Astrocyte of the spinal cord (primary cell): ENCODE results near the gene SMYD5.
"Not testable (repeated sequence)": the region's sequence is repeated elsewhere in the genome, so short reads cannot be mapped to it uniquely, and the experiment has no call there.

Experiments
- DNase-seq: peaks from one replicate; pipeline ENCODE4 v3.0.0; 2011; ENCODE audit warnings: low read depth, low spot score
- H3K4me3 ChIP-seq: 2 replicates; pipeline ENCODE4 v1.5.1; 2011; ENCODE audit warnings: low read depth, mild to moderate bottlenecking, low read length, moderate library complexity
- in situ Hi-C: cut with HindIII; loops from 2 replicates; pipeline ENCODE4 v1.10.0; 2017; ENCODE audit warnings: low sequenced_read_pairs
- TF ChIP-seq, protein P1 (sequence below): IDR thresholded peaks from 2 replicates; pipeline ENCODE4 v1.5.1; 2012; ENCODE audit warnings: low read depth, mild to moderate bottlenecking, low read length, inconsistent platforms

The SMYD5 gene

GRCh38 chr2:73187549-73187948 is 26.5 kb upstream of the SMYD5 start:
- H3K4me3 ChIP-seq = no peak overlapping the region
- TF ChIP-seq, protein P1, sequence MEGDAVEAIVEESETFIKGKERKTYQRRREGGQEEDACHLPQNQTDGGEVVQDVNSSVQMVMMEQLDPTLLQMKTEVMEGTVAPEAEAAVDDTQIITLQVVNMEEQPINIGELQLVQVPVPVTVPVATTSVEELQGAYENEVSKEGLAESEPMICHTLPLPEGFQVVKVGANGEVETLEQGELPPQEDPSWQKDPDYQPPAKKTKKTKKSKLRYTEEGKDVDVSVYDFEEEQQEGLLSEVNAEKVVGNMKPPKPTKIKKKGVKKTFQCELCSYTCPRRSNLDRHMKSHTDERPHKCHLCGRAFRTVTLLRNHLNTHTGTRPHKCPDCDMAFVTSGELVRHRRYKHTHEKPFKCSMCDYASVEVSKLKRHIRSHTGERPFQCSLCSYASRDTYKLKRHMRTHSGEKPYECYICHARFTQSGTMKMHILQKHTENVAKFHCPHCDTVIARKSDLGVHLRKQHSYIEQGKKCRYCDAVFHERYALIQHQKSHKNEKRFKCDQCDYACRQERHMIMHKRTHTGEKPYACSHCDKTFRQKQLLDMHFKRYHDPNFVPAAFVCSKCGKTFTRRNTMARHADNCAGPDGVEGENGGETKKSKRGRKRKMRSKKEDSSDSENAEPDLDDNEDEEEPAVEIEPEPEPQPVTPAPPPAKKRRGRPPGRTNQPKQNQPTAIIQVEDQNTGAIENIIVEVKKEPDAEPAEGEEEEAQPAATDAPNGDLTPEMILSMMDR = no peak
- no peak for DNase-seq
- in situ Hi-C loops = no loop called here

DNA sequence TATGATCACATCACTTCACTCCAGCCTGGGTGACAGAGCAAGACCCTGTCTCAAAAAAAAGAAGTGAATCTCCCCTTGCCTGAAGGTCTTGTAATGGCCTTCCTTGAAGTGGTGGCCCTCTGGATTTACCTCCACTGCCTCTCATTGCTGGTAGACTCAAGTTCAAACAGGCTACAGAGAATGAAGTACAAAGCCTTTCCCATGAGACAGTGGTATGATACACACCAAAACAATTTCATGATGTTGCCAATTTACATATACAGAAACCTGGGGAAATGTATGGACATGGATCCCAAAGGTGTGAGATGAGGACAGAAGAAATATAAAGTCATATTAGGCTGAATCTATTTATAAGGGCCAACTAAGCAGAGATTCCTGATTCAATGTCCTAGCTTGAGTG is 16.5 kb upstream of the SMYD5 start:
- DNase-seq = no peak
- H3K4me3 ChIP-seq = no peak overlapping the region
- in situ Hi-C loops = no loop called here
- TF ChIP-seq, protein P1 = no peak

DNA sequence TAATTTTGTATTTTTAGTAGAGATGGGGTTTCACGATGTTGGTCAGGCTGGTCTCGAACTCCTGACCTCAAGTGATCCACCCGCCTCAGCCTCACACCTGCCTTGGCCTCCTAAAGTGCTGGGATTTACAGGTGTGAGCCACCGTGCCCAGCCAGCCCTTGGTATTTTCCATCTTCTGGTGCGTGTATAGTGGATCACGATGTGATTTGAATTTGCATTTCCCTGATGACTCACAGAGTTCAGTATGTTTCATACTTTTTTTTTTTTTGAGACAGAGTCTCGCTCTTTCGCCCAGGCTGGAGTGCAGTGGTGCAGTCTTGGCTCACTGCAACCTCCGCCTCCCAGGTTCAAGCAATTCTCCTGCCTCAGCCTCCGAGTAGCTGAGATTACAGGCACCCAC is 13.8 kb upstream of the SMYD5 start:
- H3K4me3 ChIP-seq, in situ Hi-C loops, DNase-seq: not testable (repeated sequence)

DNA sequence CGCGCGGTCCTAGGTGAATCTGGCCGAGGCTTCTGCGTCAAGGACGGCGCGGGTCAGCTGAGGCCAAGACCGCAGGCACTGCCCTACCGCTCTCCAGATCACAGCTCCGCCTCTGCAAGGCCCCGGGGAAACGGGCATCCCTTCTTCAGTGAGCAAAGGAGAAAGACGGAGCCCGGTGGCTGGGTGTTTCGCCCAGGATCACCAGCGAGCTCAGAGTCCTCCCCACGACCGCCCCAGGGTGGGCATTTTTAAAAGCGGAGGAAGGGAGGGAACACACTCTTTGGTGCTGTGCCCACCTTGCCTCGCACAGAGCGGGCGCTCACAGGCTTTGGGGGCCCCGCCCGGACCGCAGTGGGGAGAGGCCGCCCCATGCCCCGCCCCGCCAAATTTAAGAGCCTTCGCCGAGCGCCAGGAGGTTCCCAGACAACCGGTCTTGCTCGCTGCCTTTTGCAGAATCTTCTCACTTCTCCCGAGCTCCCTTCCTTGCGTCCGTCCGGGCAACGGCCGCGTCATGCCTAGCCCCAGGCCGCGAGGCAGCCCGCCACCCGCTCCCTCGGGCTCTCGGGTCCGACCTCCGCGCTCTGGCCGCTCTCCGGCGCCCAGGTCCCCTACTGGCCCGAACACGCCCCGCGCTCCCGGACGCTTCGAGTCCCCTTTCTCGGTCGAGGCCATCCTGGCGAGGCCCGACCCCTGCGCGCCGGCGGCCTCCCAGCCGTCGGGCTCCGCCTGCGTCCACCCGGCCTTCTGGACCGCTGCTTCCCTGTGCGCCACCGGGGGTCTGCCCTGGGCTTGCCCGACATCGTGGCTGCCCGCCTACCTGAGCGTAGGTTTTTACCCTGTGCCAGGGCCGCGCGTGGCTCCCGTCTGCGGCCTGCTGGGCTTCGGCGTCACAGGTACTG is 11.6 kb upstream of the SMYD5 start, which contains the start of gene NOTO:
TSS of gene NOTO (plus strand) at position 419 of the 899 bp plus-strand sequence. CDS start at position 512, 93 bp downstream.
- in situ Hi-C loops = no loop called here
- DNase-seq = no peak
- H3K4me3 ChIP-seq = no peak within 1 kb of the TSS
- TF ChIP-seq, protein P1 = no peak

- no peak overlapping the region for H3K4me3 ChIP-seq
- TF ChIP-seq, protein P1 = no peak
- DNase-seq = no peak
- in situ Hi-C loops = no loop called here
Observed at GRCh38 chr2:73203055-73203681, 10.9 kb upstream of the SMYD5 start.

DNA sequence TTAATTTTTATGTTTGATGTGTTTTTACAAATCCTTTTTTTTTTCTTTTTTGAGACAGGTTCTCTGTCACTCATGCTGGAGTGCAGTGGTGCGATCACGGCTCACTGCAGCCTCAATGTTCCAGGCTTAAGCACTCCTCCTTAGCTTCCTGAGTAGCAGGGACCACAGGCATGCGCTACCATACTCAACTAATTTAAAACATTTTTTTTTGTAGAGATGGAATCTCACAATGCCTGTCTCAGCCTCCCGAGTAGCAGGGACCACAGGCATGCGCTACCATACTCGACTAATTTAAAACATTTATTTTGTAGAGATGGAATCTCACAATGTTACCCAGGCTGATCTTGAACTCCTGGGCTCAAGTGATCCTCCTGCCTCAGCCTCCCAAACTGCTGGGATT is 8.4 kb upstream of the SMYD5 start:
- TF ChIP-seq, protein P1 = no peak
- DNase-seq = no peak
- H3K4me3 ChIP-seq = no peak overlapping the region
- in situ Hi-C loops = no loop called here

DNA sequence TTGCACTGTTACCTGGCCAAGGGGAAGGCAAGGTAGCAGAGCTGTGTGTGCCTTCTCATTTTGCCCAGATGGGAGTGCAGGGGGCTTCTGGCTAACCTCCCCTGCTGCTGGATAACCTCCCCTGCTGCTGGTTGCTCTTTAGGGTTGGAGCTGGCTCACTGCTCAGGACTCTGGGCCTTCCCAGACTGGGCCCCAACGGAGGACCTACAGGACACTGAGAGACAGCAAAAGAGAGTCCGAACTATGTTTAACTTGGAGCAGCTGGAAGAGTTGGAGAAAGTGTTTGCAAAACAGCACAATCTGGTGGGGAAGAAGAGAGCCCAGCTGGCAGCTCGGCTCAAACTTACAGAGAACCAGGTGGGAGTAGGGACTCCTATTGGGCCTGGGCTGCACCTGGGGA is 5.8 kb upstream of the SMYD5 start:
- in situ Hi-C loops = no loop called here
- H3K4me3 ChIP-seq = no peak overlapping the region
- TF ChIP-seq, protein P1 = no peak
- no peak for DNase-seq
